OCI-LY7 (cell line): ENCODE results near the gene GPX7. TPM values are rescaled to one million over a fixed set of nuclear protein-coding genes. Genes with fewer than 3 reads are reported as not detected.
"Not testable (repeated sequence)": the region's sequence is repeated elsewhere in the genome, so short reads cannot be mapped to it uniquely, and the experiment has no call there.

Experiments
- BruUV-seq: library from RNA; stranded (reverse); fragments of 400-500 nt; replicated peaks from 2 replicates; lab custom pipeline; 2021; lab: Mats Ljungman, UMichigan
- CTCF ChIA-PET: fragments of 300-600 bp; sonication (Branson Sonifier 250); formaldehyde crosslinking; loops from one replicate; lab custom pipeline; 2022; ENCODE audit warnings: antibody characterized with exemption; ENCODE audit not compliant: unreplicated experiment; lab: Charles Lee
- POLR2A ChIA-PET: fragments of 300-600 bp; sonication (Branson Sonifier 250); formaldehyde crosslinking; loops from one replicate; lab custom pipeline; 2022; ENCODE audit warnings: antibody characterized with exemption; lab: Charles Lee
- DNase-seq: peaks from one replicate; pipeline ENCODE4 v3.0.0-alpha.2; 2015; ENCODE audit warnings: low spot score
- H2AFZ ChIP-seq: fragments of 200-600 bp; sonication (generic), shearing (Covaris generic); 2 replicates; pipeline ENCODE4 v1.6.1; 2014; ENCODE audit warnings: mild to moderate bottlenecking, antibody characterized with exemption, low read length, moderate library complexity
- H3K27ac ChIP-seq: fragments of 200-600 bp; sonication (generic); 2 replicates; pipeline ENCODE4 v1.5.1; 2014; ENCODE audit warnings: mixed run types, low read depth, mild to moderate bottlenecking, moderate library complexity, low read length, inconsistent platforms; ENCODE audit not compliant: poor library complexity, severe bottlenecking
- H3K36me3 ChIP-seq: fragments of 200-600 bp; sonication (generic); 2 replicates; pipeline ENCODE4 v1.6.1; 2014; ENCODE audit warnings: mild to moderate bottlenecking, antibody characterized with exemption, low read length, moderate library complexity, mixed read lengths; ENCODE audit not compliant: insufficient read depth
- H3K4me1 ChIP-seq: fragments of 200-600 bp; sonication (generic); 2 replicates; pipeline ENCODE4 v1.5.1; 2014; ENCODE audit warnings: mild to moderate bottlenecking, low read length; ENCODE audit not compliant: insufficient read depth, poor library complexity, severe bottlenecking
- H3K4me2 ChIP-seq: fragments of 200-600 bp; sonication (generic); 2 replicates; pipeline ENCODE4 v1.6.1; 2014; ENCODE audit warnings: mild to moderate bottlenecking, low read length
- H3K4me3 ChIP-seq: fragments of 200-600 bp; sonication (generic); 2 replicates; pipeline ENCODE4 v1.5.1; 2014; ENCODE audit warnings: mild to moderate bottlenecking, low read depth, low read length; ENCODE audit not compliant: poor library complexity, severe bottlenecking
- H3K79me2 ChIP-seq: fragments of 200-600 bp; sonication (generic); 2 replicates; pipeline ENCODE4 v1.6.1; 2016; ENCODE audit warnings: low read depth, mild to moderate bottlenecking, low read length, moderate library complexity, mixed read lengths; ENCODE audit not compliant: insufficient read depth
- H3K9me2 ChIP-seq: fragments of 200-600 bp; sonication (generic); 2 replicates; pipeline ENCODE4 v1.6.1; 2016; ENCODE audit warnings: mild to moderate bottlenecking, low read length, mixed read lengths; ENCODE audit not compliant: insufficient read depth
- H3K9me3 ChIP-seq: fragments of 200-600 bp; sonication (generic); 2 replicates; pipeline ENCODE4 v1.6.1; 2014; ENCODE audit warnings: mild to moderate bottlenecking, mixed run types, low read length, mixed read lengths
- H4K20me1 ChIP-seq: fragments of 200-600 bp; sonication (generic); 2 replicates; pipeline ENCODE4 v1.6.1; 2014; ENCODE audit warnings: mild to moderate bottlenecking, antibody characterized with exemption, low read length, moderate library complexity, mixed read lengths; ENCODE audit not compliant: insufficient read depth
- CTCF ChIP-seq: fragments of 200-600 bp; sonication (generic); conservative IDR thresholded peaks from 2 replicates; pipeline ENCODE4 v1.5.1; 2014; ENCODE audit warnings: mild to moderate bottlenecking, antibody characterized with exemption, low read length, moderate library complexity, mixed read lengths
- EZH2phosphoT487 ChIP-seq: fragments of 200-600 bp; sonication (generic); IDR thresholded peaks from 2 replicates; pipeline ENCODE4 v1.6.1; 2018; ENCODE audit warnings: low read depth, borderline replicate concordance, mild to moderate bottlenecking, mixed run types, antibody characterized with exemption, low read length, moderate library complexity, mixed read lengths
- intact Hi-C: fragments of 100-400 bp; cut with micrococcal nuclease; formaldehyde crosslinking; loops from one replicate; pipeline ENCODE4 v1.10.0; 2022; ENCODE audit not compliant: unreplicated experiment
- total RNA-seq, 2 experiments: library from RNA; depleted of rRNA in 1 of 2; stranded (reverse); fragments of >200 nt in 1 of 2; shearing (Covaris generic) in 1 of 2; gene quantifications; 2 replicates each; pipeline ENCODE4 v1.2.3, GENCODE V29; 2014 to 2022

Gene GPX7
- total RNA-seq, 2 experiments from 2014 or later = not detected

DNA sequence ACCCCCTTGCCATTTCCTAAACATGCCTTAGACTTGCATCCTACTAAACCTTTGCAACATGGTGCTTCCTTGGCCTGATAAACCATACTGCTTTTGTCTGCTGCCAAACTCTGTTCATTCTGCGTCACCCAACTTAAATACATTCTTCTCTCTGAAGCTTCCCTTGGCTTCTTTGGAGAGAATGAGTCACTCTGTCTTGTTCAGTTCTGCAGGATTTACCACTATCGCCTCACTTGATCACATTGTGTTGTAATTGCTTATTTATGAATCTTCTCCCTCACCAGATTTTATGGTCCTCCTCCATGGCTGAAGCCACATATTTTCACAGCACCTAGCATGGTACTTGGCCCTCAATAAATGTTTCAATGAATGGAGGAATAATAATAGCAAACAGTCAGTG is 27.6 kb upstream of the GPX7 start:
- BruUV-seq = no TSS peak

DNA sequence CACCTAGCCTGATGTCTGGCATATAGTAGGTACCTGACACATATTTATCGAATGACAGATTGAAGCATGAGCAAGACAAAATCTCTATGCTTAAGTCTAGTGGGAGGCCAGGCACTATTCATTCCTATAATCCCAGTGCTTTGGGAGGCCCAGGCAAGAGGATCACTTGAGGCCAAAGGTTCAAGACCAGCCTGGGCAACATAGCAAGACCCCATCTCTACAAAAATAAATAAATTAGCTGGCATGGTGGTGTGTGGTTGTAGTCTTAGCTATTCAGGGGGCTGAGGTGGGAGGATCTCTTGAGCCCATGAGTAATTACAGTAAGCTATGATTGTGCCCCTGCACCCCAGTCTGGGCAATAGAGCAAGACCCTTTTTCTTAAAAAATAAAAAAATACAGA is 26.1 kb upstream of the GPX7 start:
- CTCF ChIA-PET = no interaction called here
- BruUV-seq = no TSS peak
- H3K36me3 ChIP-seq = no peaks in the 10 kb centered on the region
- TF ChIP-seq CTCF (no peak), EZH2phosphoT487 (no peak)
- no peak overlapping the region for H2AFZ ChIP-seq
- H3K27ac ChIP-seq = no peak overlapping the region
- intact Hi-C loops = no loop called here
- no peak overlapping the region for H3K4me2 ChIP-seq
- H3K4me3 ChIP-seq = no peak overlapping the region
- no peaks in the 10 kb centered on the region for H3K9me2 ChIP-seq
- peaks cover 7% of the 10 kb centered on the region; the same call in 1 of the 2 replicates for H3K9me3 ChIP-seq
- POLR2A ChIA-PET = no interaction called here
- H4K20me1 ChIP-seq = no peaks in the 10 kb centered on the region
- no peaks in the 10 kb centered on the region for H3K4me1 ChIP-seq
- no peak for DNase-seq
- H3K79me2 ChIP-seq = no peaks in the 10 kb centered on the region

More for the DNA sequence above, 27.6 kb upstream of the GPX7 start:
- Histone ChIP-seq H3K4me1 (peaks cover 4% of the 10 kb centered on the region), H2AFZ (no peak overlapping the region), H3K79me2 (no peaks in the 10 kb centered on the region), H3K27ac (no peak overlapping the region), H4K20me1 (no peaks in the 10 kb centered on the region), H3K4me3 (no peak overlapping the region), H3K4me2 (no peak overlapping the region), H3K9me2 (no peaks in the 10 kb centered on the region), H3K36me3 (no peaks in the 10 kb centered on the region), H3K9me3 (peaks cover 7% of the 10 kb centered on the region; the same call in 1 of the 2 replicates)
- POLR2A ChIA-PET = no interaction called here
- intact Hi-C loops = no loop called here
- TF ChIP-seq CTCF (no peak), EZH2phosphoT487 (no peak)
- DNase-seq = no peak
- CTCF ChIA-PET = no interaction called here

- H3K4me3 ChIP-seq, H3K27ac ChIP-seq, DNase-seq, H2AFZ ChIP-seq, H3K36me3 ChIP-seq, H3K4me2 ChIP-seq, BruUV-seq, H3K4me1 ChIP-seq, intact Hi-C loops, H4K20me1 ChIP-seq, CTCF ChIA-PET, H3K79me2 ChIP-seq, H3K9me2 ChIP-seq, H3K9me3 ChIP-seq: not testable (repeated sequence)
- POLR2A ChIA-PET = interaction anchor here (0.7 kb wide), 2 partner anchors 10 to 59 kb away, joined by 3 to 4 read pairs; no protein-coding TSS in a partner anchor
Measured at GRCh38 chr1:52578066-52578465, 24.1 kb upstream of the GPX7 start.
